ENCODE data around the gene CMTM5. TPM values are rescaled to one million over a fixed set of nuclear protein-coding genes. Genes with fewer than 3 reads are reported as not detected.

CMTM5 gene
- total RNA-seq, 1 experiment from 2014 or later, result not detected

DNA sequence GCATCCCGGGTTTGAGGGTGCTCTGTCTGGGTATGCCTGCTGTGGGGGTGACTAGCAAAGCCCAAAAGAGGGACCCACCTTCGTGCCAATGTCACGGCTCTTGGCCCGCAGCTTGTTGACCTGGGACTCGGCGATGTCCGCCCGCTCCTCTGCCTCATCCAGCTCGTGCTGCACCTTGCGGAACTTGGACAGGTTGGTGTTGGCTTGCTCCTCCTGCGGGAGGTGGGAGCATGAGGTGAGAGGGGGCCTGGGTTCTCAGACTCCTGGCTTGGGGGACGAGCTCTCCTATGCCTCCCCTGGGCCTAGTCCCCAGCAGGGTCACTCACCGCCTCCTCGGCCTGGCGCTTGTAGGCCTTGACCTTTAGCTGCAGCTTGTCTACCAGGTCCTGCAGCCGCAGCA lies 36.8 kb downstream of the CMTM5 start:
- BruUV-seq (replicated peaks), result no TSS peak
- H3K27me3 ChIP-seq (ENCODE audit: insufficient read depth, low read length), result no peaks in the 10 kb centered on the region; the same call in 1 of the 2 replicates

More for the DNA sequence above, 36.8 kb downstream of the CMTM5 start:
- DNase-seq (ENCODE audit: low read depth, low spot score) (no peak), ATAC-seq (no peak)
- Histone ChIP-seq H3K27ac (ENCODE audit: low read depth, low read length) (no peak overlapping the region), H2AFZ (ENCODE audit: low read depth, low read length, poor library complexity, severe bottlenecking) (no peak overlapping the region), H3K4me2 (ENCODE audit: low read length) (no peak overlapping the region), H3K4me3 (replicated peaks in 1 of 2; ENCODE audit: low read depth in 1 of 2, low read length in 2 of 2) (no peak overlapping the region), H3K9me2 (ENCODE audit: insufficient read depth) (no peaks in the 10 kb centered on the region), H4K20me1 (ENCODE audit: insufficient read depth) (no peaks in the 10 kb centered on the region), H3K36me3 (ENCODE audit: control insufficient read depth in 1 of 2, insufficient read depth in 2 of 2, low read length in 2 of 2) (no peaks in the 10 kb centered on the region), H3K4me1 (ENCODE audit: control insufficient read depth in 1 of 2, insufficient read depth in 2 of 2, low read length in 2 of 2) (no peaks in the 10 kb centered on the region), H3K79me2 (ENCODE audit: insufficient read depth, low read length) (no peaks in the 10 kb centered on the region), H3K9me3 (ENCODE audit: control insufficient read depth in 1 of 2, insufficient read depth in 1 of 2, low read depth in 1 of 2, low read length in 2 of 2) (no peaks in the 10 kb centered on the region), H3K9ac (ENCODE audit: low read length) (no peak overlapping the region)
- ChIA-PET CTCF (no interaction called here), POLR2A (no interaction called here), RAD21 (ENCODE audit: low non-redundant PET in 1 of 2, low total read pairs in 2 of 2, uncharacterized antibody in 2 of 2, unreplicated experiment in 2 of 2) (no interaction called here)
- TF ChIP-seq EGR1 (IDR thresholded peaks at IDR 0.05; ENCODE audit: low read depth) (no peak), CEBPB (IDR thresholded peaks at IDR 0.05; ENCODE audit: low read depth) (no peak), ELF1 (IDR thresholded peaks at IDR 0.05; ENCODE audit: borderline replicate concordance, low read depth) (no peak), POLR2AphosphoS5 (IDR thresholded peaks at IDR 0.05; ENCODE audit: low read depth, low read length) (no peak)
- TF ChIP-seq, protein P1, sequence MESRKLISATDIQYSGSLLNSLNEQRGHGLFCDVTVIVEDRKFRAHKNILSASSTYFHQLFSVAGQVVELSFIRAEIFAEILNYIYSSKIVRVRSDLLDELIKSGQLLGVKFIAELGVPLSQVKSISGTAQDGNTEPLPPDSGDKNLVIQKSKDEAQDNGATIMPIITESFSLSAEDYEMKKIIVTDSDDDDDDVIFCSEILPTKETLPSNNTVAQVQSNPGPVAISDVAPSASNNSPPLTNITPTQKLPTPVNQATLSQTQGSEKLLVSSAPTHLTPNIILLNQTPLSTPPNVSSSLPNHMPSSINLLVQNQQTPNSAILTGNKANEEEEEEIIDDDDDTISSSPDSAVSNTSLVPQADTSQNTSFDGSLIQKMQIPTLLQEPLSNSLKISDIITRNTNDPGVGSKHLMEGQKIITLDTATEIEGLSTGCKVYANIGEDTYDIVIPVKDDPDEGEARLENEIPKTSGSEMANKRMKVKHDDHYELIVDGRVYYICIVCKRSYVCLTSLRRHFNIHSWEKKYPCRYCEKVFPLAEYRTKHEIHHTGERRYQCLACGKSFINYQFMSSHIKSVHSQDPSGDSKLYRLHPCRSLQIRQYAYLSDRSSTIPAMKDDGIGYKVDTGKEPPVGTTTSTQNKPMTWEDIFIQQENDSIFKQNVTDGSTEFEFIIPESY (IDR thresholded peaks at IDR 0.05; ENCODE audit: extremely low read depth, insufficient replicate concordance, low read length), result no peak
- TF ChIP-seq, protein P2, sequence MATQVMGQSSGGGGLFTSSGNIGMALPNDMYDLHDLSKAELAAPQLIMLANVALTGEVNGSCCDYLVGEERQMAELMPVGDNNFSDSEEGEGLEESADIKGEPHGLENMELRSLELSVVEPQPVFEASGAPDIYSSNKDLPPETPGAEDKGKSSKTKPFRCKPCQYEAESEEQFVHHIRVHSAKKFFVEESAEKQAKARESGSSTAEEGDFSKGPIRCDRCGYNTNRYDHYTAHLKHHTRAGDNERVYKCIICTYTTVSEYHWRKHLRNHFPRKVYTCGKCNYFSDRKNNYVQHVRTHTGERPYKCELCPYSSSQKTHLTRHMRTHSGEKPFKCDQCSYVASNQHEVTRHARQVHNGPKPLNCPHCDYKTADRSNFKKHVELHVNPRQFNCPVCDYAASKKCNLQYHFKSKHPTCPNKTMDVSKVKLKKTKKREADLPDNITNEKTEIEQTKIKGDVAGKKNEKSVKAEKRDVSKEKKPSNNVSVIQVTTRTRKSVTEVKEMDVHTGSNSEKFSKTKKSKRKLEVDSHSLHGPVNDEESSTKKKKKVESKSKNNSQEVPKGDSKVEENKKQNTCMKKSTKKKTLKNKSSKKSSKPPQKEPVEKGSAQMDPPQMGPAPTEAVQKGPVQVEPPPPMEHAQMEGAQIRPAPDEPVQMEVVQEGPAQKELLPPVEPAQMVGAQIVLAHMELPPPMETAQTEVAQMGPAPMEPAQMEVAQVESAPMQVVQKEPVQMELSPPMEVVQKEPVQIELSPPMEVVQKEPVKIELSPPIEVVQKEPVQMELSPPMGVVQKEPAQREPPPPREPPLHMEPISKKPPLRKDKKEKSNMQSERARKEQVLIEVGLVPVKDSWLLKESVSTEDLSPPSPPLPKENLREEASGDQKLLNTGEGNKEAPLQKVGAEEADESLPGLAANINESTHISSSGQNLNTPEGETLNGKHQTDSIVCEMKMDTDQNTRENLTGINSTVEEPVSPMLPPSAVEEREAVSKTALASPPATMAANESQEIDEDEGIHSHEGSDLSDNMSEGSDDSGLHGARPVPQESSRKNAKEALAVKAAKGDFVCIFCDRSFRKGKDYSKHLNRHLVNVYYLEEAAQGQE (IDR thresholded peaks at IDR 0.05; ENCODE audit: low read depth), result no peak
- intact Hi-C loops (cut with micrococcal nuclease), result no loop called here

Data from HCT116 (cell line).